Astrocyte of the spinal cord (primary cell): ENCODE data around the gene POTEC.
"Not testable (repeated sequence)": the region's sequence is repeated elsewhere in the genome, so short reads cannot be mapped to it uniquely, and the experiment has no call there.

Source experiments
- DNase-seq: peaks from one replicate; pipeline ENCODE4 v3.0.0; 2011; ENCODE audit warnings: low read depth, low spot score
- H3K4me3 ChIP-seq: 2 replicates; pipeline ENCODE4 v1.5.1; 2011; ENCODE audit warnings: low read depth, mild to moderate bottlenecking, low read length, moderate library complexity
- in situ Hi-C: cut with HindIII; loops from 2 replicates; pipeline ENCODE4 v1.10.0; 2017; ENCODE audit warnings: low sequenced_read_pairs
- TF ChIP-seq, protein P1 (sequence below): IDR thresholded peaks from 2 replicates; pipeline ENCODE4 v1.5.1; 2012; ENCODE audit warnings: low read depth, mild to moderate bottlenecking, low read length, inconsistent platforms

POTEC gene

DNA sequence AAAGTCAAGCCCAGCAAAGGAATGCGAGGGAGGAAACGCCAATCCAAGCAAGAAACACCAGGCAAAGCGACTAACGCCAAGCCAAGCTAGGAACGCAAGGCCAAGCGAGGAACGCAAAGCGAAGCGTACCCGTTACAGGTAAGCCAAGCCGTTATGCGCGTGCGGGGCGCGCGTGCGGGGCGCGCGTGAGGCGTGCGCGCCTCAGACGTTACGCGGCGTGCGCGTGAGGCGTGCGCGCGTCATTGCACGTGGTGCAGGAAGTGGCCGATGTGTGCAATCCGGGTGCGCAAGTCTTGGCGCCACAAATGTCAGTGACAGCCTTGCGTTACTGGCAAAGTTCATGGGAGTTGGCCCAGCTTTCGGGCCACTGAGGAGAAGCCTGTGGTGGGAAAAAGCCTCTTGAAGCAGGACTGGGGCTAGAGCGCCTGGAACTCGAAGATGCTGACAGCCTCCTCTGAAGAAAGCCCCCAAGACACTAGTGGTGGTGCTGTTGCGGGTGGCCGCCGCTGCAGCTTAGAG, at the start of gene POTEC:
TSS of gene POTEC (minus strand) at position 155 of the 519 bp plus-strand sequence. CDS start 454 bp downstream, outside the sequence.
- in situ Hi-C loops, DNase-seq, H3K4me3 ChIP-seq: not testable (repeated sequence)

DNA sequence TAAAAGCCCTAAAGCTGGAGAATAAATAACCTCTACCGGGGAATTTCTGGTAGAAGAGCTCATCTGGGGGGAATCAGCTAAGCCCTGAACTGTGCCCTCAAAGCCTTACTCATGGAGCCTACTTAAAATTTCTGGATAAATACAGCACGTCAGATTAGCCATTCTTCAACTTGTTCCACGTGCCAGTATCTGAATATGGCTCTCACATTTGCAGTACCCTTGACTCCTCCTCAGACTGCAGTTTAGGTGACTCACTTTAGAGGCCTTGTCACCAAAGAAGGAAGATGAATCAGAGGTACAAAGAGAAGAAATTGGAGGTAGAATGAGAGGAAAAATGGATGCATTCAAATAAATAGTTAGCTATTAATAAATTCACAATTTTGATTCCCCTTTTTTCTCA, 34.6 kb upstream of the POTEC start:
- TF ChIP-seq, protein P1, sequence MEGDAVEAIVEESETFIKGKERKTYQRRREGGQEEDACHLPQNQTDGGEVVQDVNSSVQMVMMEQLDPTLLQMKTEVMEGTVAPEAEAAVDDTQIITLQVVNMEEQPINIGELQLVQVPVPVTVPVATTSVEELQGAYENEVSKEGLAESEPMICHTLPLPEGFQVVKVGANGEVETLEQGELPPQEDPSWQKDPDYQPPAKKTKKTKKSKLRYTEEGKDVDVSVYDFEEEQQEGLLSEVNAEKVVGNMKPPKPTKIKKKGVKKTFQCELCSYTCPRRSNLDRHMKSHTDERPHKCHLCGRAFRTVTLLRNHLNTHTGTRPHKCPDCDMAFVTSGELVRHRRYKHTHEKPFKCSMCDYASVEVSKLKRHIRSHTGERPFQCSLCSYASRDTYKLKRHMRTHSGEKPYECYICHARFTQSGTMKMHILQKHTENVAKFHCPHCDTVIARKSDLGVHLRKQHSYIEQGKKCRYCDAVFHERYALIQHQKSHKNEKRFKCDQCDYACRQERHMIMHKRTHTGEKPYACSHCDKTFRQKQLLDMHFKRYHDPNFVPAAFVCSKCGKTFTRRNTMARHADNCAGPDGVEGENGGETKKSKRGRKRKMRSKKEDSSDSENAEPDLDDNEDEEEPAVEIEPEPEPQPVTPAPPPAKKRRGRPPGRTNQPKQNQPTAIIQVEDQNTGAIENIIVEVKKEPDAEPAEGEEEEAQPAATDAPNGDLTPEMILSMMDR: no peak
- in situ Hi-C loops: no loop called here
- H3K4me3 ChIP-seq: no peak overlapping the region
- peak; percentile 0 for DNase-seq

DNA sequence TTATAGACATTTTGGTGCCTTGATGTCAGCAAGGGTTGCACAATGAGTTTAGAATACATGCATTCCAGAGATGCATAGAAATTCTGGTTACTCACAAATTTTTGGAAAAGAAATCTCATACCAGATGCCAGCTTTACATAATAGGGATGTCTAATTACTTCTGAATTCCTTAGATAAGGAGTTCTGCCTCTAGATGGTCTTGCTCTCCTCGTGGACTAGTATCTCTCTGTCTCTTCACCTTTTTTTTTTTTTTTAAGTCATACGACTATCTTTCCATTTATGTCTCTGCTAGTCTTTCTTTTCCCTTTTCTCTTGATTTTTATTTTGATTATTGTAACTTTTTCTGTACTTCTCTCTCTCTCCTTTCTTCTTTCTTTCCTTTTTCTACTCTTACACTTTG, 16.1 kb upstream of the POTEC start:
- H3K4me3 ChIP-seq, DNase-seq, in situ Hi-C loops: not testable (repeated sequence)

DNA sequence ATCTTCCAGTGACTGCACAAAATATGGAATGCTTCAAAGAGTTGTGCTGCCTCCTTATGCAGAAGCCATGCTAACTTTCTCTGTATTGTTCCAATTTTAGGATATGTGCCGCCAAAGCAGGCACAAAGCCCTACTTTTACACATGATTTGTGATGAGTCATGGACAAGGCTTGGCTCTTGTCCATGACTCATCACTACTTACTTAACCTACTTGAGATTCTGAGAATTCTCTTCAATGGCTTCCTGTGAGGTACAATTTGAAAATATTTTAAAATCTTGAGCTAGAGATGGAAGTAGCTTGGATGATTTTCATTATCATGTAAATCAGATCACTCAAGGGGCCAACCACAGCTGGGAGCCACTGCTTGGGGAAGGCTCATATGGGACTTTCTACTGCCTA, 11.7 kb downstream of the POTEC start:
- DNase-seq: peak; percentile 27
- H3K4me3 ChIP-seq, in situ Hi-C loops: not testable (repeated sequence)

DNA sequence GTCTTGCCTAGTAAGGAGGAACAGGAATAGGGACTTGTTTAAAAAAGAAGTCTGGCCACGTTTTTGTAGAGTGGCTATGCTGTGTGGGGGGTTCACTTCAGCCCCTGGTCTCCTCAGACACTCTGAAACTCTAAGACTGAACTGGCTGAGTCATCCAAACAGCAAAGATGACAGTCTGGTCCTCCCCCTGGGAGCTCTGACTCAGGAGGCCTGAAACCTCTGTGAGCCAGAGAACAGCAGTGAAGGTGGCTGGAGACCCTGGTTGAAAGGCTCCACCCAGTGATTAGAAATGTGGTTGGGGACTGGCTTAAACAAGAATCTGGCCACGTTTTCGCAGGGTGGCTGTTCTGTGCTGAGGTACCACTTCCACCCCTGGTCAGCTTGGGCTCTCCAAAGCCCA, 32.7 kb downstream of the POTEC start:
- DNase-seq: peak; percentile 0
- H3K4me3 ChIP-seq, in situ Hi-C loops: not testable (repeated sequence)

DNA sequence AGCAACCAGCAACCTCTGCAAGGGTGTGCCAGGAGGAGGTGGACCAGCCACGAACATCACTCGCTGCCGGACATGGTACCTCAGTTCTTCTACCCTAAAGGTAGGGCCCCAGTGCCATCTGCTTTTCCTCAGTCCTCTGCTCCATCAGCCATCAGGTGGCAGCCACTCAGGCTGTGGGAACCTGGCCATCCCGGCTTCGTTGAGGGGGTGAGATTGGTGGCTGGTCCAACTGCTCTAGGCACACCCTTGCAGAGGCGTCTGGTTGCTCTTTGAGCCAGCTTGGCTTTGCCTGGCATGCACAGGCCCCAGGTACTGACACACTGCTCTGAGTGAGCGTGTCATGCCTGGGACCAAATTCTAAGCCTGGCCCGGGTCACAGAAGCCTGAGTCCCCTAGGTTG, 39.7 kb downstream of the POTEC start:
- DNase-seq: not testable (repeated sequence)

DNA sequence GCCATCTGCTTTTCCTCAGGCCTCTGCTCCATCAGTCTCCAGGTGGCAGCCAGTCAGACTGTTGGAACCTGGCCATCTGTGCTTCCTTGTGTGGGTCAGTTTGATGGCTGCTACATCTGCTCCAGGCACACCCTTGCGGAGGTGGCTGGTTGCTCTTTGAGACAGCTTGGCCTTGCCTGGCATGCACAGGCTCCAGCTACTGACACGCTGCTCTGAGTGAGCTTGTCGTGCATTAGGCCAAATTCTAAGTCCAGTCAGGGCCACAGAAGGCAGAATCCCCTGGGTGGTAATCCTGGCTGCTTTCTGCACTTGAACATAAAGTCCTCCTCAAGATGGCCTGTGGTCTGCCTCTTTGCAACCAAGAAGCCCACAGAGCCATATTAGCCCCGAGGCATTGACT, 41.5 kb downstream of the POTEC start:
- H3K4me3 ChIP-seq, DNase-seq, in situ Hi-C loops: not testable (repeated sequence)

More for the DNA sequence above, 39.7 kb downstream of the POTEC start:
- in situ Hi-C loops, H3K4me3 ChIP-seq: not testable (repeated sequence)

DNA sequence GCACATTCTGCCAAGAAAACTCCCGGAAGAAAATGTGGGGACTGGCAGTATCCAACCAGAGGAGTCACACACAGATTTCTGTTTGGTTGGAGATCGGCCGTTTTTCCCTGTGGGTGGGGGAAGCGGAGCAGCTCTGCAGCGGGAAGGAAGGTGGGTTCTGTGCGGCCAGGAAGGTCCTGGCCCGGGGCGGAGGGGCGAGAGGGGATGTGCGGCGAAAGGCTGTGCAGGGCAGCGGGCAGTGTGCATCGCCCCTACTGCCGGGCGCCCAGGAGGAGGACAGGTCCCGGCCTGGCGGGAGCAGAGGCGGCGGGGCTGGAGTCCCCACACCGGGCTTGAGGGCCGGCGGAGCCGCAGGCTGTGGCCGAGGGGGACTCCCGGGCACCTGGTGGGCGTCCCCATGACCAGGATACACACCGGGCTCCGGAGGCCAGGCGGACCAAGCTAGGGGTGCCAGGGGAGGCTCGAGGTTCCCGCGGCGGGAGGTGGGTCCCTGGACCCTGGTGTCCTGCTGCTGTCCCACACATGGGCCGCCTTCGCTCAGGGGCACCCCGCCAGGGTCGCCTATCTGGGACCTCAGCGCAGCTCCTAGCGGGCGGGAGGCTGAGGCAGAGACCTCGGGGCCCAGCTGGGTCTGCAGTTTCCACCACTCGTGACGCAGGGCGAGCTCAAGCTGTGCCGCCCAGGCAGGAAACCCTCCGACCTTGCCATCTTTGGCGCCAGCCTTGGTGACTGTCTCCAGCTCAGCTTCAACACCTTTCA, 54.0 kb downstream of the POTEC start:
- DNase-seq, in situ Hi-C loops, H3K4me3 ChIP-seq: not testable (repeated sequence)

DNA sequence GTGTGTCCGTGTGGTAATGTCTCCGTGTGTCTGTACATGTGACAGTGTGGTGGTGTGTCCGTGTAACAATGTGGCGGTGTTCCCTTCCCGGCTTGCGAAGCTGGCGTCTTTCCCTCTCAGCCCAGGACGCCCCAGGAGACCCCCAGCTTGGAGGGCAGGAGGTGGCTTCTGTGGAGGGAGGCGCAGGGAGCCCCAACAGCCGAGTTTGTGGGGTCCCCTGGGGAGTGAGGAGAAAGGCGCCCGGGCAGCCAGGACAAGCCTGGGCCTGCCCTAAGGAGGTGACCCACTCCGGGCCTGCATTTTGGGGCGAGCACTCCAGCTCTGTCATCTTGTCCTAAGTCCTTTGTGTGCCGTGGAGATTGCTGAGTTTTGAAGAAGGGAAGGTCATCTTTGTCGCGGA, 54.6 kb downstream of the POTEC start:
- H3K4me3 ChIP-seq, DNase-seq, in situ Hi-C loops: not testable (repeated sequence)

DNA sequence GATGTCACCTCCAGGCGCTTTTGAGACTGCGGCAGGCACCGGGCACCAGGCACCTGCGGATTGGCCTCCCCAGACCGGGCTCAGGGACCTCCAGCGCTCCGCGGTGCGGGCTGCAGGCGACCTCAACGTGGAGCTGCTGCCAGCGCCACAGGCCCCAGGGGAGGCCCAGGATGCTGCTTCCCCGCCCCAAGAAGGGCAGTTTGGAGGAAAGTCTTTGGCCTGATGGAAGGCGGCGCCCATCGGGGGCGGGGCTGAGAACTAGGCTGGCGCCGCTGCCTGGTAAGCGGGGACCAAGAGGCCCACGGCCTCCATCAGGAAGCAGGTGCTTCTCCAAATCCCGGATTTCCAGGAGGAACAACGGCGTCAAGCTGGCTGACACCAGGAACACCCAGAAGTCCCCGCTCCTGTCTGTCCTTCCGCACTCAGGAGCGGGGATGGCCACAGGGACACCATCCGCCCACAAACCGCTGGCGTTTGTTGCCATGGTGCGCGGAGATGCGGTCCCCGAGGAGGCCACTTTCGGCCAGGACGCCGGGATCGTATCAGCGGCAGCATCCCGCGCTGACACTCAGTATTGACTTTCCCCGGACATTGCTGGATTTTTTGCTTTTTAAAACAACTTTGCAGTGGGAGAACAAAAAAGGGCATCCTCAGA, 56.3 kb downstream of the POTEC start:
- H3K4me3 ChIP-seq, in situ Hi-C loops, DNase-seq: not testable (repeated sequence)

DNA sequence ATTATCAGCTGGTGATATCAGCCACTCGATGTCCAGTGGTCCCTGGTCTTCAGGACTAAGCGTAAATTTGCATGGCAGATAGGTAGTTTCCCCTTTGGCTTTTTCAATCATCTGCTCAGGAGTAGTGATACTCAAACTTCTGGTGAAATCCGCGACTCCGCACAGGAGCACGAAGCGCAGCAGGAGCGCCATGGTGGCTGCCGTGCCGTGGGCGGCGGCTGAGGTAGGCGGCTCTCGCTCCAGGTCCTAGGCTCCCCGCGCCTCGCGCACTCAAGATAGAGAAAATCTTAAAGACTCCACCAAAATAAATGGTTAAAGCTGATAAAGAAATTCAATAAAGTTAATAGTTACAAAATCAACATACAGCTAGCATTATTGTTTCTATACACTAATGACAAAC, 64.3 kb downstream of the POTEC start:
- DNase-seq, in situ Hi-C loops, H3K4me3 ChIP-seq: not testable (repeated sequence)

DNA sequence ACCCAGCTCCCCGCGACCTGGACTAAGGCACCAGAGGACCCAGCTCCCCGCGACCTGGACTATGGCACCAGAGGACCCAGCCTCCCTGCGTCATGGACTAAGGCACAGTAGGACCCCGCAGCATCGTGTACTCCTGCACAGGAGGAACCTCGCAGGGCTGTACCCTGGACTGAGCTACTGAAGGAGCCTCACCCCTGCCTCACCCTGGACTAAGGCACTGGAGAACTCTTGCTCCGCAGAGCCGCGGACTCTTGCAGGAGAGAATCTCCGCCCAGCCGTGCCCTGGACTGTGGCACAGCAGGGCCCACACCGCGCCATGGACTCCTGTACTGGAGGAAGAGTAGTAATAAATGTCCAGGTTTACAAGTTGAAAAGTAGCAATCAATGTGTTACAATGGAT, 67.9 kb downstream of the POTEC start:
- DNase-seq, H3K4me3 ChIP-seq, in situ Hi-C loops: not testable (repeated sequence)

DNA sequence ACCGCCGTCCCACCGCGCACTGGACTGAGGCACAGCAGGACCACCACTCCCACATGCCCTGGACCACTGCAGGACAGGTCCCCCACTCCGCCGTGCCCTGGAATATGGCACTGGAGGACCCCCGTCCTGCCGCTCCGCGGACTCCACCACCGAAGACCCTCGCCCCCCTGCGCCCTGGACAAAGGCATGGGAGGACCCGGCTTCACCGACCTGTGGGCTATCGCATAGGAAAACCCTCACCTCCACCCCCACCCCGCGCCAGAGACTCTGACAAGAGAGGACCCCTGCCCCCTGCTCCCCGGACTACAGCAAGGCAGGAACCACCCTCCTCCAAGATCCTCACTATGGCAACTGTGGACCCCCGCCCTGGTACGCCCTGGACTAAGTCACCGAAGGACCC, 68.6 kb downstream of the POTEC start:
- DNase-seq, H3K4me3 ChIP-seq, in situ Hi-C loops: not testable (repeated sequence)

DNA sequence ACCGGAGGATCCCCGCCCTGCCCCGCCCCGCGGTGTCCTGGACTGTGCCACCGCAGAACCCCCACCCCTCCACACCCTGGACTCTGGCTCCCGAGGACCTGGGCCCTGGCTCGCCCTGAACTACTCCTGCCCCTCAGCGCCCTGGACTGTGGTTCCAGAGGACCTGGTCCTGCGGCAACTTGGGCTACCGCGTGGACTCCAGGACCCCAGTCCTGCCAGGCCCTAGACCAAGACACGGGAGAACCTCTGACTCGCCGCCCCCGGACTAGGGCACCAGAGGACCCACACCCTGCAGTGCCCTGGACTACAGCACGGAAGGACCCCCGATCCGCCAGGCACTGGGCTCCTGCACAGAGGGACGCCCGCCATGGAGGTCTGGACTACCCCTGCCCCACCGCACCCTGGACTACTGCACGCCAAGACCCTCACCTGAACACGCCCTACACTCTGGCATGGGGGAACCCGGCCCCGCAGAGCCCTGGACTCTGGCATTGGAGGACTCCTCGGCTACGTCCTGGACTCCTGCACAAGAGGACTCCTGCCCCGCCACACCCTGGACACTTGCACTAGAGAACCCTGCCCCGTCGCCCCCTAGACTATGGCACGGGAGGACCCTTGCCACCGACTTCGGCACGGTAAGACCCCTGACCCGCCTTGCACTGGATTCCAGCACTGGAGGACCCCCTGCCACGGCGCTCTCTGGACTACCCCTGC, 69.2 kb downstream of the POTEC start:
- H3K4me3 ChIP-seq, DNase-seq, in situ Hi-C loops: not testable (repeated sequence)

DNA sequence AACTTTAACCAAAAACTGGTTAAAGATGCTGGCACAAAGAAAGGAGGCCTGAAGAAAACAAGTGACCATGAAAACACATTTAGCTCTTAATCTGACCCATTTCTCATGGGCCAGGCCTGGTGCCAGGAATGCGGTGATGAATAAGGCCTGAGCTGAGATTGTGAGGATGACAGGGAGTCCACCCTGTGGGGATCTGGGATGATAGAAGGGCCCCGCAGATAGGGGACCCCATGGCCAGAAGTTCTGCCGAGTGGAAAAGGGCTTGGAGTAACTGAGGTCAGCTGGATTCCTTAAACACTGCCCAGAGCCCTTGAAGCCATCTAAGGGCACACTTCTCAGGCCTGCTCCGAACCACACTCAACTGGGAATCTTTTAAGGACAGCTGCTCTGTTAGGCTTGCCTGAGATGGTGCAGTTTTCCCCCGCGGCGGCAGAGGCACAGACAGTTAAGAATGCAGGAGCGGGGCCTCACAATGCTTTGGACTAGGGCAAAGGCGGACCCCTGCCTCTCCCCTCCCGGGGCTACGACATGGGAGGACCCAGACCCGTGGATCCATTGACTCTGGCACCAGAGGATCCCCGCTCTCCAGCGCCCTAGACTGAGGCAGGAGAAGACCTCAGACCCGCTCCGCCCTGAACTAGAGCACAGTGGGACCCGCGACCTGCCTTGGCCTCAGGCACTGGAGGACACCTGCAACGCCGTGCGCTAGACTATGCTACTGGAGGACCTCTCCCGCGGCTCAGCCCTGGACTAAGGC, 70.0 kb downstream of the POTEC start:
- in situ Hi-C loops, DNase-seq, H3K4me3 ChIP-seq: not testable (repeated sequence)
